ENCODE results near the gene TSPYL2. TPM values are rescaled to one million over a fixed set of nuclear protein-coding genes. Genes with fewer than 3 reads are reported as not detected.
A peak's percentile ranks its signal among the peaks of the same experiment; 100 is the strongest.

TSPYL2 gene
- total RNA-seq = 100 to 1,000 TPM in 1 of 2 donors, 10 to 100 TPM in 1; 28.2 to 134 TPM

DNA sequence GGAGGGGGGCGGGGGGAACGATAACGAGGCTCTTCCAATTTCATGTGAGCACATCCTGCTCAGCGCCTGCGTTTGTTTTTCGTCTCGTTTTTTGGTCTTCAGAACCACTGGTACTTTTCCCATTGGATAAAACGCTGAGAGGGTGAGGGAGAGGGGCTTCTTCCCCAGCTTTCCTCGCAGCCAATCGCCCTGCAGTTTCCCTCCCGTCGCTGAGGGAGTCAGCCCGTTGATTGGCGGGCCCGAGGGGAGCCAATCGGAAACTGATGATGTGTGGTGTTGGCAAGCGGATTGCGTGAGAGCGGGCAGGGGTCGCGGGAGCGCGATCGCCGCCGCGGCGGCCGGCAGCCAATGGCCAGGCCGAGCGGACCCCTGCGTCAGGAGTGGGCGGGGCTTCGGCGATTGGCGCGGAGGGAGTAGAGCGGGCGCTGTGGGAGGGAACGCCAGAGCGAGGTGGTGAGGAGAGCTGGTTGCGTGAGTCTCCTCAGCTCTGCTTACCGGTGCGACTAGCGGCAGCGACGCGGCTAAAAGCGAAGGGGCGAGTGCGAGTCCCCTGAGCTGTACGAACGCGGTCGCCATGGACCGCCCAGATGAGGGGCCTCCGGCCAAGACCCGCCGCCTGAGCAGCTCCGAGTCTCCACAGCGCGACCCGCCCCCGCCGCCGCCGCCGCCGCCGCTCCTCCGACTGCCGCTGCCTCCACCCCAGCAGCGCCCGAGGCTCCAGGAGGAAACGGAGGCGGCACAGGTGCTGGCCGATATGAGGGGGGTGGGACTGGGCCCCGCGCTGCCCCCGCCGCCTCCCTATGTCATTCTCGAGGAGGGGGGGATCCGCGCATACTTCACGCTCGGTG is at the start of gene TSPYL2:
Gene TSPYL2 (plus strand): TSS at position 443 of the 848 bp plus-strand sequence. CDS start 132 bp downstream, at position 575.
- ATAC-seq (replicated peaks) = peak; percentile 94
- Mint-ChIP-seq H3K27me3 (no peaks in the 10 kb centered on the region), H3K27ac (peak within 1 kb of the TSS; percentile 98), H3K36me3 (ENCODE audit: low read depth) (peaks cover 60% of the 10 kb centered on the region), H3K9me3 (no peaks in the 10 kb centered on the region), H3K4me3 (peak within 1 kb of the TSS; percentile 91), H3K4me1 (peaks cover 31% of the 10 kb centered on the region)

DNA sequence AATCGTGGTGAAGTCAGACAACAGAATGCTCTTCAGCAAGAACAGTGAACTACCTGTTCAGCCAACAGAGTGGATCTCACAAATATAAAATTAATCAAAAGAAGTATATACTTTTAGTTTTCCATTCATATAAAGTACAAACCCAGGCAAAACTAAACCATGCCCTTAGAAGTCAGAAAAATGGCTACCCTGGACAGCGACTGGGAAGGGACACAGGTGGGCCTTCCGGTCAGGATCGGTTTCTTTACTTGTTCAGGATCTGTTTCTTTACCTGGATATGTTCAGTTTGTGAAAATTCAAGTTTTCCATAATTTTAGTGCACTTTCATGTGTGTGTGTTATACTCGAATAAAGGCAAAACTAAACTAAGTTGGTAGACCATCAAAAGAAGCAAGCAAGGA is 46.0 kb upstream of the TSPYL2 start:
- Mint-ChIP-seq H3K4me1 (no peaks in the 10 kb centered on the region), H3K36me3 (ENCODE audit: low read depth) (no peaks in the 10 kb centered on the region), H3K27ac (no peak overlapping the region), H3K9me3 (no peaks in the 10 kb centered on the region), H3K4me3 (no peak overlapping the region), H3K27me3 (peaks cover 10% of the 10 kb centered on the region)
- ATAC-seq (replicated peaks) = no peak

DNA sequence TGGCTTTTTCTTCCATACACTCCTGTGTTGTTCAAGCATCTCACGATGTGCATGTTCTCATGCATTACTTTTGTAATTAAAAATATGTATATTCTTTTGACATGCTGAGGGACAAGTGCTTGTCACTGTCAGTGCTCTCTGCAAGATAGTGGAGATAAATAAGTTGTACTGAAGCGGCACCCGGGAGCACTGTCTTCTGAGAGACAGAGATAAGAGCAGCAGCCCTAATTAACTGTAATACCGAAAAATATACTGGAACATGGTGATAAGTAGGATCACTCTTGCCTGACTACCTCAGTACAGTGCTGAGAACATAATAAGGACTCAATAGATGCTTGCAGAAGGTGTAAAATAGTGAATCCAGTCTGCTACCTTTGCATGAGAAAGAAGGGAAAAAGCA is 42.9 kb upstream of the TSPYL2 start:
- no peaks in the 10 kb centered on the region for H3K9me3 Mint-ChIP-seq
- no peak overlapping the region for H3K4me3 Mint-ChIP-seq
- H3K27ac Mint-ChIP-seq = no peak overlapping the region
- no peaks in the 10 kb centered on the region for H3K4me1 Mint-ChIP-seq
- peaks cover 10% of the 10 kb centered on the region for H3K27me3 Mint-ChIP-seq
- ATAC-seq (replicated peaks) = no peak
- no peaks in the 10 kb centered on the region for H3K36me3 Mint-ChIP-seq (ENCODE audit: low read depth)

- no peak for ATAC-seq (replicated peaks)
- no peak overlapping the region for H3K27ac Mint-ChIP-seq
- peaks cover 3% of the 10 kb centered on the region for H3K27me3 Mint-ChIP-seq
- no peaks in the 10 kb centered on the region for H3K9me3 Mint-ChIP-seq
- H3K4me3 Mint-ChIP-seq = no peak overlapping the region
- no peaks in the 10 kb centered on the region for H3K4me1 Mint-ChIP-seq
- no peaks in the 10 kb centered on the region for H3K36me3 Mint-ChIP-seq (ENCODE audit: low read depth)
These were observed 37.2 kb upstream of the TSPYL2 start for GRCh38 chrX:53044995-53045394.

DNA sequence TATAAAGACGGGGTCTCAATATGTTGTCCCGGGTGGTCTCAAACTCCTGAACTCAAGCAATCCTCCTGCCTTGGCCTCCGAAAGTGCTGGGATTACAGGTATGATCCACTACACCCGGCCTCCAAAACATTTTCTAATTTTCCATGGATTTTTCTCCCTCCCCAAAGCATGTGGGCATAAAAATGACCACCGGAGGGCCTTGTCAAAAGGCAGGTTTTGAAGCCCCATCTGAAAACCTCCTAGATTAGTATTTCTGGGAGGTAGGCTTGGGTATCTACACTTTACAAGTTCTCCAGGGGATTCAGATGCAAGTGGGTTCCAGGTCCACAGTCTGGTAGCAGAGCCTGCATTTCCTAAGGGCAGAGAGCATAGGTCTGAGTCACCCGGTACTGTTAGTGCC is 34.9 kb upstream of the TSPYL2 start:
- H3K4me1 Mint-ChIP-seq = no peaks in the 10 kb centered on the region
- no peak overlapping the region for H3K27ac Mint-ChIP-seq
- peaks cover 3% of the 10 kb centered on the region for H3K27me3 Mint-ChIP-seq
- H3K36me3 Mint-ChIP-seq (ENCODE audit: low read depth) = no peaks in the 10 kb centered on the region
- H3K9me3 Mint-ChIP-seq = no peaks in the 10 kb centered on the region
- no peak for ATAC-seq (replicated peaks)
- H3K4me3 Mint-ChIP-seq = no peak overlapping the region

- peaks cover 3% of the 10 kb centered on the region for H3K27me3 Mint-ChIP-seq
- H3K27ac Mint-ChIP-seq = no peak within 1 kb of the TSS
- no peaks in the 10 kb centered on the region for H3K36me3 Mint-ChIP-seq (ENCODE audit: low read depth)
- H3K4me1 Mint-ChIP-seq = no peaks in the 10 kb centered on the region
- H3K4me3 Mint-ChIP-seq = no peak within 1 kb of the TSS
- no peaks in the 10 kb centered on the region for H3K9me3 Mint-ChIP-seq
- no peak for ATAC-seq (replicated peaks)
These were observed 33.7 kb upstream of the TSPYL2 start, which contains the start of gene GPR173 for GRCh38 chrX:53048169-53049126. Gene GPR173, plus strand, starts transcription at chrX:53048789. Its CDS starts 27,833 bp downstream, at chrX:53076622.

DNA sequence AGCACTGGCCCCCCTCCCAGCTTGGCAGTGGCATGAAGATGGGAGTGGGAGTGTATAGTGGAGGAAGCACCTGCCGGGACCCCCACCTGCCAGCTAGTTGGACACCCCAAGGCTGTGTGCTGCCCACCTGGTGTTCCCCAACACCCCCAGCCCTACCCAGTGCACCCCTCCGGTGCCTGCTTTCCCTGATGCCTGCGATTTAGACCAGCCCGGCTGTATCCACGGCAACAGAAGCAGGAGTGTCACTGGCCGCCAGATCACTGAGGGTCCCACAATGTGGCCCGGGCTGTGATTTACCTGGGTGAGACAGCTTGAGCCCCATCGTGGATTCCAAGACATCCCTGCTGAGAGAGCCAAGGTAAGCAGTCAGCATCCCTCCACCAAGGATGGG is 33.0 kb upstream of the TSPYL2 start:
- H3K4me1 Mint-ChIP-seq = no peaks in the 10 kb centered on the region
- no peak for ATAC-seq (replicated peaks)

DNA sequence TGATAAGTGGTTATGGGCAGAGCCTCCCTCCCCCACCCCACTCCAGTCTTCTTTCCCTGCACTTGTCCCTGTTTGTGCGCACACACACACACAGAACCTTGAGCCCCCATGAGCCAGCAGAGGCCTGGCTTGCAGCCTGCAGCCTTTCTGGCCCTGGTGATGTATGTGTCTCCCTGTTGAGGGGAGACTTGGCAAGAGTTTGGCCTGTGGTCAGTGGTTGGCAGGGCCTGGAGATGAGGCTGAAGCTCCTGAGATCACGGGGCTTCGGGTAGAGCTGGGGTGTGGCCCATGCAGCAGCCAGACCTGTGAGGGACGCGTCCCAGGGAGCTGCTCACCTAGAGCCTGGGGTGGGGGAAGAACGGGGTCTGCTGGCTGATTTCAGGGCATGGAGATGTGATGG is 31.3 kb upstream of the TSPYL2 start:
- Mint-ChIP-seq H3K27me3 (peaks cover 3% of the 10 kb centered on the region), H3K9me3 (no peaks in the 10 kb centered on the region), H3K27ac (no peak overlapping the region), H3K36me3 (ENCODE audit: low read depth) (no peaks in the 10 kb centered on the region), H3K4me3 (no peak overlapping the region), H3K4me1 (no peaks in the 10 kb centered on the region)
- no peak for ATAC-seq (replicated peaks)

More for the DNA sequence above, 33.0 kb upstream of the TSPYL2 start:
- H3K27ac Mint-ChIP-seq = no peak overlapping the region
- H3K4me3 Mint-ChIP-seq = no peak overlapping the region
- H3K36me3 Mint-ChIP-seq (ENCODE audit: low read depth) = no peaks in the 10 kb centered on the region
- no peaks in the 10 kb centered on the region for H3K9me3 Mint-ChIP-seq
- peaks cover 3% of the 10 kb centered on the region for H3K27me3 Mint-ChIP-seq

- Mint-ChIP-seq H3K4me1 (no peaks in the 10 kb centered on the region), H3K4me3 (no peak overlapping the region), H3K9me3 (no peaks in the 10 kb centered on the region), H3K27me3 (no peaks in the 10 kb centered on the region), H3K36me3 (ENCODE audit: low read depth) (no peaks in the 10 kb centered on the region), H3K27ac (no peak overlapping the region)
- ATAC-seq (replicated peaks) = no peak
These were observed 26.8 kb upstream of the TSPYL2 start for GRCh38 chrX:53055244-53055849.

- Mint-ChIP-seq H3K9me3 (no peaks in the 10 kb centered on the region), H3K27ac (no peak overlapping the region), H3K36me3 (ENCODE audit: low read depth) (no peaks in the 10 kb centered on the region), H3K4me1 (no peaks in the 10 kb centered on the region), H3K4me3 (no peak overlapping the region), H3K27me3 (no peaks in the 10 kb centered on the region)
- ATAC-seq (replicated peaks) = peak; percentile 85
These were observed 25.9 kb upstream of the TSPYL2 start for GRCh38 chrX:53056292-53056691.

DNA sequence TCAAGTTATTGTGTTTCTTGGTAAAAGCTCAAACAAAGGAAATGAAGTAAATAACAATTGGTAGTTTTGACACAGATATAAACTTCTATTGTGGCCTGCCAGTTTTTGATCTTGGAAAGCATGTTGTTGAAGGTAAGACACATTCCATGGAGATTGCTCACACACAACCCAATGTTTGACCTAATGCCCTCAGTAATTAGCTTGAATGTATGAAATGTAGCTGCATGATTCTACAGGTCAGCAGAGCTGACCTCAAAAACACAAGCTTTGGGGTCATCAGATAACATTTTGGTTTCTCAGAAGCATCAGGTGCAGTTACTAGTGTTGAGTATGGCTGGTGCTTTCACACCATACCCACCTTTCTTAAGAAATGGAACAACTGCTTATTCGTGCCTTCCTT is 17.1 kb upstream of the TSPYL2 start:
- ATAC-seq (replicated peaks) = no peak
- Mint-ChIP-seq H3K27me3 (no peaks in the 10 kb centered on the region), H3K4me1 (no peaks in the 10 kb centered on the region)

DNA sequence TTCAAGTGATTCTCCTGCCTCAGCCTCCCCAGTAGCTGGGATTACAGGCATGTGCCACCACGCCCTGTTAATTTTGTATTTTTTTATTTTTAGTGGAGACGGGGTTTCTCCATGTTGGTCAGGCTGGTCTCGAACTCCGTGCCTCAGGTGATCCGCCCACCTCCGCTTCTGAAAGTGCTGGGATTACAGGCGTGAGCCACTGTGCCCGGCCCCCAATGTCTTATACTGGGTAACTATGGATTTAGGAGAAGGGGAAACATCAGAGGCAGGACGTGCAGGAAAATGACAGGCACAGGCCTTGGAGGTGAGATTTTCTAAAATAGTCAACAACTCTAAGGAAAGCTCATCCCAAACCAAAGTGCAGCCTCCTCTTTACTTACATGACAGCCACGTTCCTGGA is 11.1 kb upstream of the TSPYL2 start:
- Mint-ChIP-seq H3K4me3 (peak overlapping the region; percentile 88), H3K27me3 (no peaks in the 10 kb centered on the region), H3K9me3 (no peaks in the 10 kb centered on the region), H3K4me1 (peaks cover 6% of the 10 kb centered on the region), H3K36me3 (ENCODE audit: low read depth) (no peaks in the 10 kb centered on the region), H3K27ac (no peak overlapping the region)
- ATAC-seq (replicated peaks) = no peak

More for the DNA sequence above, 17.1 kb upstream of the TSPYL2 start:
- no peak overlapping the region for H3K4me3 Mint-ChIP-seq
- no peaks in the 10 kb centered on the region for H3K36me3 Mint-ChIP-seq (ENCODE audit: low read depth)
- H3K9me3 Mint-ChIP-seq = no peaks in the 10 kb centered on the region
- H3K27ac Mint-ChIP-seq = no peak overlapping the region

- peak overlapping the region; percentile 81 for H3K27ac Mint-ChIP-seq
- no peaks in the 10 kb centered on the region for H3K27me3 Mint-ChIP-seq
- peak overlapping the region; percentile 88 for H3K4me3 Mint-ChIP-seq
- ATAC-seq (replicated peaks) = peak; percentile 86
- H3K36me3 Mint-ChIP-seq (ENCODE audit: low read depth) = no peaks in the 10 kb centered on the region
- peaks cover 6% of the 10 kb centered on the region for H3K4me1 Mint-ChIP-seq
- H3K9me3 Mint-ChIP-seq = no peaks in the 10 kb centered on the region
These were observed 10.4 kb upstream of the TSPYL2 start for GRCh38 chrX:53071604-53072417.

Measured in activated T-helper 17 cell treated with anti-CD3 and anti-CD28 coated beads, Interleukin-2, amount 50 U/mL, for 72 hours (primary cell).